Measurements from ENCODE around the gene VPS8.
"Not testable (repeated sequence)": the region's sequence is repeated elsewhere in the genome, so short reads cannot be mapped to it uniquely, and the experiment has no call there.

VPS8 gene

DNA sequence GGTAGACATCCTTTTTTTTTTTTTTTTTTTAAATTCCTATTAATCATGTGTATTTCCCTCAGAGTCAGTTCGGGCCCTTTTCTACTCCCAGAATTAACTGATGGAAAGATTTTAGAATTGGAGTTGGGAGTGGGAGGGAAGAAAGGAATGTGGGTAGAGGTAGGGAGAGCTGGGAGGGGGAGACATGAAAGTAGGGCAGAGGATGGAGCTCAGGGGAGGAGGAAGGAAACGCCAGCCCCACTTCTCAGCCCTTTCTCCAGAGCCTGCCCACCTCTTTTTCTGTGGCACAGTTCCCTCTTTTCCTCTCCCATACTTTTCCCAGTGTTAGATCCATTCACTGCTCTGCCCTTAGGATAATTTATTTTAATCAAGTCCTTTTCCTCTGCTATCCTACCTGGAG, 129.4 kb downstream of the VPS8 start:
- TF ChIP-seq, protein P1, sequence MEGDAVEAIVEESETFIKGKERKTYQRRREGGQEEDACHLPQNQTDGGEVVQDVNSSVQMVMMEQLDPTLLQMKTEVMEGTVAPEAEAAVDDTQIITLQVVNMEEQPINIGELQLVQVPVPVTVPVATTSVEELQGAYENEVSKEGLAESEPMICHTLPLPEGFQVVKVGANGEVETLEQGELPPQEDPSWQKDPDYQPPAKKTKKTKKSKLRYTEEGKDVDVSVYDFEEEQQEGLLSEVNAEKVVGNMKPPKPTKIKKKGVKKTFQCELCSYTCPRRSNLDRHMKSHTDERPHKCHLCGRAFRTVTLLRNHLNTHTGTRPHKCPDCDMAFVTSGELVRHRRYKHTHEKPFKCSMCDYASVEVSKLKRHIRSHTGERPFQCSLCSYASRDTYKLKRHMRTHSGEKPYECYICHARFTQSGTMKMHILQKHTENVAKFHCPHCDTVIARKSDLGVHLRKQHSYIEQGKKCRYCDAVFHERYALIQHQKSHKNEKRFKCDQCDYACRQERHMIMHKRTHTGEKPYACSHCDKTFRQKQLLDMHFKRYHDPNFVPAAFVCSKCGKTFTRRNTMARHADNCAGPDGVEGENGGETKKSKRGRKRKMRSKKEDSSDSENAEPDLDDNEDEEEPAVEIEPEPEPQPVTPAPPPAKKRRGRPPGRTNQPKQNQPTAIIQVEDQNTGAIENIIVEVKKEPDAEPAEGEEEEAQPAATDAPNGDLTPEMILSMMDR (IDR thresholded peaks at IDR 0.05; ENCODE audit: low read depth, low read length), result no peak
- no peak overlapping the region for H3K4me3 ChIP-seq (replicated peaks in 1 of 2; ENCODE audit: low read depth in 2 of 2, low read length in 2 of 2)
- no peak for DNase-seq (ENCODE audit: low read depth in 2 of 2)

DNA sequence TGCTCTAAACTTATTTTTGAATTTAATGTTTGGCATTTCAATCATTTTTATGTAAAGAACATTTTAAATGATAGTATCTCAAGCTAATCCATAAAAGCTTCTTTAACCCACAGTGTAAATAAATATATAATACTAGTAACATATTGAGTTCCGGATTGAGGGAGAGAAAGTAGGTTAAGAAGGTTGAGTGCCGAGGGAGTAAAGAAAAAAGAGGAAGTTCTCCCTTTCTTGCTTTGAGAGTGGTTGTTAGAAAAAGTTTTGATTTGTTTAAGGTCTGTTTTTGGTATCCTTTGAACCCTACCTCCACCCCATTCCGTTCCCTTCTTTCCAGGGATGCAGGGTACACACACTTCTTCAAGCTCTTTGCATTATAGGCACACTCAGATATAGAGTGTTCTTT, 130.8 kb downstream of the VPS8 start:
- DNase-seq (ENCODE audit: low read depth in 2 of 2), result no peak
- no peak overlapping the region for H3K4me3 ChIP-seq (replicated peaks in 1 of 2; ENCODE audit: low read depth in 2 of 2, low read length in 2 of 2)
- TF ChIP-seq, protein P1 (IDR thresholded peaks at IDR 0.05; ENCODE audit: low read depth, low read length), result no peak

DNA sequence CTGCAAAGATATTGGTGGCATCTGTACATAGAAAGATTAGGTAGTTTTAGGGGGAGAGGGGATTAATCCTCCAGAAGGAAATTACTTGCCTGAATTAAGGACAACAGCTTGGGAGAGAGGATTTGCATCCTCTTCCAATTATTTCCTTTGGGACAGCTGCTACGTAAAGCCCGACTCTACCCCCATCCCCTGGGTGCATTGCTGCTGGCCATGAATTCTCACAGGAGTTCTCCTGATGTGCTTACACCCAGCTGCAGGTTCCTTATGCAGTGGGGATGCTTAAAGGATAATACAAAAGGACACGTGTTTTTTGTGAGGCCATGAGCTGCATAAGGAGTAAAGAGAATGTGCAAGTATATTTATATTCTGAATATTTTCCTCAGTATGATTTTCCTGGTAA, 132.3 kb downstream of the VPS8 start:
- DNase-seq (ENCODE audit: low read depth in 2 of 2), result no peak
- TF ChIP-seq, protein P1 (IDR thresholded peaks at IDR 0.05; ENCODE audit: low read depth, low read length), result no peak
- H3K4me3 ChIP-seq (replicated peaks in 1 of 2; ENCODE audit: low read depth in 2 of 2, low read length in 2 of 2), result no peak overlapping the region

DNA sequence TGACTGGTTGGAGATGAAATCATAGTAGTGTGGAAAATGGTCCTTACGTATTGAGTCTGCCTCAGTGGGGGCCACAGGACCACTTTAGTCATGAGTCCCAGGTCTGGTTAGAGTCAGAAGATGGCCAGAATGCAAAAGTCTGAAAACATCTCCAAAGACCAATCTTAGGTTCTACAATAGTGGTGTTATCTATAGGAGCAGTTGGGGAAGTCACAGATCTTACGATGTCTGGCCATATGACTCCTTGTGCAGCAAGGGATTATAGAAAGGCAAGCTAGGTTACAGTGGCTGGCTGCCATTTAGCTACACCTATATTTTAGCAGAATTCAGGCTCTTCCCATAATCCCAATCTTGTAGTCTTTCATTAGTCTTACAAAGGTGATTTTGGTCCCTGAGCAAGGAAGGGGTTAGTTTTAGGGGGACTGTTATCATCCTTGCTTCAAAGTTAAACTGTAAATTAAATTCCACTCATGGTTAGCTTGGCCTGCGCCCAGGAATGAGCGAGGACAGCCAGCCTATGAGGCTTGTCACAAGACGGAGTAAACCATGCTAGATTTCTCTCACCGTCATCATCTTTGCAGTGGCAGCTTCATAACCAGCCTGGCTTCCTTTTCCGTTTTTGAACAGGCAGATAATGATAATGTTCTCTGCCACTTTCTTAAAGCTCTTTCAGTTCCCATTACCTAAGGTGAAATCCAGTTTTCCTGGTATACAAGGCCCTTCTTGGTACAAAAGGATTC, 134.1 kb downstream of the VPS8 start:
- H3K4me3 ChIP-seq (replicated peaks in 1 of 2; ENCODE audit: low read depth in 2 of 2, low read length in 2 of 2), result no peak overlapping the region
- DNase-seq (ENCODE audit: low read depth in 2 of 2), result no peak
- TF ChIP-seq, protein P1 (IDR thresholded peaks at IDR 0.05; ENCODE audit: low read depth, low read length), result no peak

DNA sequence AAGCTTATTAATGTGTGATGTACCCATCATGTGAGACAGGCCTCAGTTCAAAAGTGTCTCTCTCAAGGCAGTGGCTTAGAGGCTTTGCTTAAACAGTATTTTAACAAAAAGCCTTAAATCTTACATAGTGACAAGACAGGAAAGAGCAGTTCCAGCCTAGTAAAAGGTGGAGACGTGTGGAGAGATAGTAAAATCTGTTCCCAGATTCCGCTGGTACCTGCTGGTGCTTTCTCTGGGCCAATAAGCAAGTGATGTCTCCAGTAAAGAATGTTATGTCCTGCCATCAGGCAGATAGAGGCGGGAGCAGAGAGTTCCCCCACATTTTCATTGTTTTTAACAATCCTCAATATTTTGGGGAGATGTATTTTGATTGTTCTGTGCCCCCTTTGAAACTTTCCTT, 135.0 kb downstream of the VPS8 start:
- TF ChIP-seq, protein P1 (IDR thresholded peaks at IDR 0.05; ENCODE audit: low read depth, low read length), result no peak
- DNase-seq (ENCODE audit: low read depth in 2 of 2), result no peak
- H3K4me3 ChIP-seq (replicated peaks in 1 of 2; ENCODE audit: low read depth in 2 of 2, low read length in 2 of 2), result no peak overlapping the region

DNA sequence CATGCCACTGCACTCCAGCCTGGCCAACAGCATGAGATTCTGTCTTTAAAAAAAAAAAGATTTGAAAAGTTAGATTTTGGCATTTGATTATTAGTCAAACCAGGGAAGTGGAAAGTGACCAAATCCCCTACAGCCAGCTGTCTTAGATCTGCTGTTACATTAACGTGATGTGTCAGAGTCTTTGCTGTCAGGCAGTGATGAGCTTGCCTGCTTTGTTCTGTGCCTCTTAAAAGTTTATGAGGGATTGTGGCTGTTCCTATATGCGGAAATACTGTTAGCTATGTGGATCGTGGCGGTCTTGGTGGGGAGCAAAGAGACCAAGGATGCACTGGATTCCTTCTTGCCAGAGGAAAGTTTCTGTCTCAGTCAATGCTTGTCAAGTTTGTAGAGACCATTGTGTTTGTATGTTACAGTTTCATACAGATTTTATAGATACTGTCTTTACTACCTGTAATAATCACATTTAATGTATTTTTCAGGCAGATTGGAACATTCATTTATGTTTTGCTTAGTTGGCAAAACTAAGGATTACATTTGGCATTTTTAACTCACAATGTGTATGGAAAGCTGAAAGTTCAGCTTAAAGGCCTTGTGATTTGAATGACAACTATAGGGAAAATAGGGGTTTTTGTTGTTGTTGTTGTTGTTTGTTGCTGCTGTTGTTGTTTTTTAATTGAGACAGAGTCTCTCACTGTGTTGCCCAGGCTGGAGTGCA, 137.4 kb downstream of the VPS8 start:
- H3K4me3 ChIP-seq (replicated peaks in 1 of 2; ENCODE audit: low read depth in 2 of 2, low read length in 2 of 2), result no peak overlapping the region
- no peak for DNase-seq (ENCODE audit: low read depth in 2 of 2)
- TF ChIP-seq, protein P1 (IDR thresholded peaks at IDR 0.05; ENCODE audit: low read depth, low read length), result no peak

DNA sequence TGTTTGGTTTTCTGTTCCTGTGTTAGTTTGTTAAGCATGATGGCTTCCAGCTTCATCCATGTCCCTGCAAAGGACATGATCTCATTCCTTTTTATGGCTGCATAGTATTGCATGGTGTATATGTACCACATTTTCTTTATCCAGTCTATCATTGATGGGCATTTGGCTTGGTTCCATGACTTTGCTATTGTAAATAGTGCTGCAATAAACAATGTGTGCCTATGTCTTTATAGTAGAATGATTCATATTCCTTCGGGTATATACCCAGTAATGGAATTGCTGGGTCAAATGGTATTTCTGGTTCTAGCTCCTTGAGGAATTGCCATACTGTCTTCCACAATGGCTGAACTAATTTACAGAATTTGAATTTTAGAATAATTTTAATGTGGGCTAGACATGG, 138.8 kb downstream of the VPS8 start:
- not testable (repeated sequence) for DNase-seq (ENCODE audit: low read depth in 2 of 2); H3K4me3 ChIP-seq (replicated peaks in 1 of 2; ENCODE audit: low read depth in 2 of 2, low read length in 2 of 2)
